Endothelial cell of umbilical vein (primary cell): ENCODE data around the gene GDPGP1. TPM values are rescaled to one million over a fixed set of nuclear protein-coding genes. Genes with fewer than 3 reads are reported as not detected.

ENCODE experiments used
- BruUV-seq: library from RNA; stranded (reverse); fragments of 400-500 nt; replicated peaks from 2 replicates; lab custom pipeline; 2021; lab: Mats Ljungman, UMichigan
- CTCF ChIA-PET: fragments of 300-600, 350-600 bp; sonication (Branson Sonifier 250); formaldehyde crosslinking; loops from one replicate; lab custom pipeline; 2021; ENCODE audit warnings: antibody characterized with exemption, inconsistent platforms; lab: Charles Lee
- POLR2A ChIA-PET: fragments of 300-600, 350-600 bp; sonication (Branson Sonifier 250); formaldehyde crosslinking; loops from one replicate; lab custom pipeline; 2021; ENCODE audit warnings: antibody characterized with exemption, inconsistent platforms; lab: Charles Lee
- DNase-seq: peaks from one replicate; pipeline ENCODE4 v3.0.0-alpha.2; 2011; ENCODE audit warnings: low read depth, low spot score
- FAIRE-seq: peaks from 2 replicates; lab custom pipeline; 2011; peaks lifted over from hg19 to GRCh38; lab: Jason Lieb, UNC
- H2AFZ ChIP-seq: 2 replicates; pipeline ENCODE4 v1.6.0; 2012; ENCODE audit warnings: low read depth, low read length, control low read depth, inconsistent platforms
- H3K27ac ChIP-seq: 2 replicates; pipeline ENCODE4 v1.5.1; 2011; ENCODE audit warnings: low read depth, mild to moderate bottlenecking, control low read depth, low read length, moderate library complexity; ENCODE audit not compliant: insufficient read depth
- H3K27me3 ChIP-seq, 2 experiments: 2 replicates each; pipeline versions ENCODE4 v1.6.0 to v1.6.1; 2011; ENCODE audit warnings: low read length in 2 of 2, mixed read lengths in 1 of 2; ENCODE audit not compliant: control insufficient read depth in 2 of 2, insufficient read depth in 2 of 2
- H3K36me3 ChIP-seq, 2 experiments: 2 replicates in 1 of 2; 3 replicates in 1 of 2; pipeline ENCODE4 v1.5.1; 2011; ENCODE audit warnings: low read length in 2 of 2, mild to moderate bottlenecking in 1 of 2, moderate library complexity in 1 of 2; ENCODE audit not compliant: control insufficient read depth in 2 of 2, insufficient read depth in 2 of 2; ENCODE audit errors: extremely low read depth in 1 of 2
- H3K4me1 ChIP-seq: 3 replicates; pipeline ENCODE4 v1.5.1; 2011; ENCODE audit warnings: mild to moderate bottlenecking, low read length; ENCODE audit not compliant: control insufficient read depth, insufficient read depth; ENCODE audit errors: extremely low read depth
- H3K4me2 ChIP-seq: 2 replicates; pipeline ENCODE4 v1.6.1; 2011; ENCODE audit warnings: low read length, control low read depth, mixed read lengths; ENCODE audit not compliant: insufficient read depth
- H3K4me3 ChIP-seq, 3 experiments: fragments of 200-600 bp in 1 of 3; sonication (generic), shearing (Covaris generic) in 1 of 3; replicated peaks in 1 of 3; 2 replicates each; pipeline ENCODE4 v1.5.1; 2011 to 2016; ENCODE audit warnings: control low read depth in 3 of 3, low read length in 3 of 3, mild to moderate bottlenecking in 2 of 3, inconsistent platforms in 1 of 3, low read depth in 1 of 3, moderate library complexity in 1 of 3; ENCODE audit not compliant: insufficient read depth in 1 of 3
- H3K79me2 ChIP-seq: 2 replicates; pipeline ENCODE4 v1.6.0; 2012; ENCODE audit warnings: low read length, inconsistent platforms; ENCODE audit not compliant: control insufficient read depth, insufficient read depth
- H3K9ac ChIP-seq: replicated peaks from 2 replicates; pipeline ENCODE3; 2011; ENCODE audit warnings: low read length, control low read depth; ENCODE audit not compliant: insufficient read depth; ENCODE audit errors: extremely low read depth
- H3K9me1 ChIP-seq: replicated peaks from 3 replicates; pipeline ENCODE4 v1.6.0; 2011; ENCODE audit warnings: mild to moderate bottlenecking, low read length; ENCODE audit not compliant: control insufficient read depth, insufficient read depth; ENCODE audit errors: extremely low read depth
- H3K9me3 ChIP-seq: replicated peaks from 2 replicates; pipeline ENCODE4 v1.5.1; 2012; ENCODE audit warnings: low read length, inconsistent platforms; ENCODE audit not compliant: control insufficient read depth, insufficient read depth
- H4K20me1 ChIP-seq: replicated peaks from 2 replicates; pipeline ENCODE3; 2011; ENCODE audit warnings: mild to moderate bottlenecking, low read length; ENCODE audit not compliant: control insufficient read depth, insufficient read depth; ENCODE audit errors: extremely low read depth
- EZH2 ChIP-seq: IDR thresholded peaks from 2 replicates; pipeline ENCODE4 v1.6.1; 2012; ENCODE audit warnings: borderline replicate concordance, low read depth, mild to moderate bottlenecking, moderate library complexity, low read length, inconsistent platforms; ENCODE audit not compliant: severe bottlenecking
- FOS ChIP-seq: IDR thresholded peaks from 2 replicates; pipeline ENCODE4 v1.6.1; 2011; ENCODE audit warnings: mild to moderate bottlenecking, low read length, moderate library complexity, borderline replicate concordance; ENCODE audit not compliant: insufficient read depth
- GATA2 ChIP-seq: IDR thresholded peaks from 2 replicates; pipeline ENCODE4 v1.7.0; 2011; ENCODE audit warnings: low read depth, mild to moderate bottlenecking, moderate library complexity, mixed read lengths, low read length; ENCODE audit not compliant: insufficient read length, insufficient read depth
- JUN ChIP-seq: IDR thresholded peaks from 2 replicates; pipeline ENCODE4 v1.6.1; 2011; ENCODE audit warnings: borderline replicate concordance, low read depth; ENCODE audit not compliant: insufficient read length, insufficient read depth
- MAX ChIP-seq: IDR thresholded peaks from 2 replicates; pipeline ENCODE4 v1.6.1; 2011; ENCODE audit not compliant: insufficient read depth, insufficient read length
- MYC ChIP-seq: IDR thresholded peaks from one replicate; pipeline ENCODE4 v1.6.1; 2011; ENCODE audit warnings: mild to moderate bottlenecking, low read depth, low read length
- POLR2A ChIP-seq: IDR thresholded peaks from 2 replicates; pipeline ENCODE4 v1.6.1; 2012; ENCODE audit warnings: low read depth, mild to moderate bottlenecking, control low read depth, low read length
- POLR2AphosphoS5 ChIP-seq: IDR thresholded peaks from 2 replicates; pipeline ENCODE4 v1.6.1; 2012; ENCODE audit warnings: low read depth, mild to moderate bottlenecking, control low read depth, low read length, moderate library complexity; ENCODE audit not compliant: insufficient read depth
- dilution Hi-C: fragments of 300-500 bp; cut with MboI; formaldehyde crosslinking; loops from one replicate; pipeline ENCODE4 v1.15.0; 2019; ENCODE audit warnings: low sequenced_read_pairs; ENCODE audit not compliant: extremely low pct_ligation_motif_present
- intact Hi-C: fragments of 100-400 bp; cut with micrococcal nuclease; formaldehyde crosslinking; loops from one replicate; pipeline ENCODE4 v1.10.0; 2022
- polyA plus RNA-seq, 4 experiments: library from polyadenylated mRNA; depleted of rRNA in 3 of 4; stranded (reverse) in 3 of 4; unstranded in 1 of 4; fragments of >200 nt; gene quantifications; 2 replicates each; pipeline versions ENCODE4 v1.2.1 to v1.2.3, GENCODE V29; 2011 to 2012; ENCODE audit warnings: missing spikeins in 1 of 4
- total RNA-seq: library from RNA; stranded (reverse); gene quantifications from 2 replicates; pipeline ENCODE4 v1.2.3, GENCODE V29; 2021
- TF ChIP-seq, protein P1 (sequence below), 2 donors: IDR thresholded peaks; 1 replicate in 1 of 2; 2 replicates in 1 of 2; pipeline ENCODE4 v1.5.1; 2011; ENCODE audit warnings: low read length in 2 of 2, mild to moderate bottlenecking in 2 of 2, moderate library complexity in 2 of 2, control low read depth in 1 of 2, inconsistent platforms in 1 of 2, low read depth in 1 of 2; ENCODE audit not compliant: insufficient read depth in 1 of 2; ENCODE audit errors: extremely low read depth in 1 of 2

GDPGP1 gene
- total and polyA plus RNA-seq, 2 donors (not counting 3 experiments of a cell fraction or from before 2014, with no cell fraction given): 4.8 to 7.2 TPM

- BruUV-seq: no TSS peak
- no peaks in the 10 kb centered on the region for H3K79me2 ChIP-seq
- ChIA-PET POLR2A (no interaction called here), CTCF (interaction anchor here (1.0 kb wide), 1 partner anchor 9 kb away, joined by 3 read pairs; no protein-coding TSS in a partner anchor)
- DNase-seq: no peak
- dilution Hi-C loops (no loop called here), intact Hi-C loops (no loop called here)
- H3K27ac ChIP-seq: no peak overlapping the region
- no peak overlapping the region for H3K4me2 ChIP-seq
- H3K9me3 ChIP-seq: no peaks in the 10 kb centered on the region
- H3K9me1 ChIP-seq: no peaks in the 10 kb centered on the region
- peaks cover 0 to 3% of the 10 kb centered on the region in 2 experiments for H3K36me3 ChIP-seq
- H3K27me3 ChIP-seq: no peaks in the 10 kb centered on the region
- TF ChIP-seq JUN (no peak), MYC (no peak), MAX (no peak), POLR2AphosphoS5 (no peak), FOS (no peak), GATA2 (no peak), POLR2A (no peak), EZH2 (no peak)
- TF ChIP-seq, protein P1, sequence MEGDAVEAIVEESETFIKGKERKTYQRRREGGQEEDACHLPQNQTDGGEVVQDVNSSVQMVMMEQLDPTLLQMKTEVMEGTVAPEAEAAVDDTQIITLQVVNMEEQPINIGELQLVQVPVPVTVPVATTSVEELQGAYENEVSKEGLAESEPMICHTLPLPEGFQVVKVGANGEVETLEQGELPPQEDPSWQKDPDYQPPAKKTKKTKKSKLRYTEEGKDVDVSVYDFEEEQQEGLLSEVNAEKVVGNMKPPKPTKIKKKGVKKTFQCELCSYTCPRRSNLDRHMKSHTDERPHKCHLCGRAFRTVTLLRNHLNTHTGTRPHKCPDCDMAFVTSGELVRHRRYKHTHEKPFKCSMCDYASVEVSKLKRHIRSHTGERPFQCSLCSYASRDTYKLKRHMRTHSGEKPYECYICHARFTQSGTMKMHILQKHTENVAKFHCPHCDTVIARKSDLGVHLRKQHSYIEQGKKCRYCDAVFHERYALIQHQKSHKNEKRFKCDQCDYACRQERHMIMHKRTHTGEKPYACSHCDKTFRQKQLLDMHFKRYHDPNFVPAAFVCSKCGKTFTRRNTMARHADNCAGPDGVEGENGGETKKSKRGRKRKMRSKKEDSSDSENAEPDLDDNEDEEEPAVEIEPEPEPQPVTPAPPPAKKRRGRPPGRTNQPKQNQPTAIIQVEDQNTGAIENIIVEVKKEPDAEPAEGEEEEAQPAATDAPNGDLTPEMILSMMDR (IDR thresholded peaks at IDR 0.05; ENCODE audit: extremely low read depth in 1 of 2, insufficient read depth in 1 of 2, low read depth in 1 of 2, low read length in 2 of 2): no peak
- no peak overlapping the region for H2AFZ ChIP-seq
- H3K9ac ChIP-seq: no peak overlapping the region
- no peaks in the 10 kb centered on the region for H4K20me1 ChIP-seq
- no peak overlapping the region for H3K4me3 ChIP-seq
- no peaks in the 10 kb centered on the region for H3K4me1 ChIP-seq
- no peak for FAIRE-seq
Measured at GRCh38 chr15:90223441-90224165, 10.4 kb upstream of the GDPGP1 start.
